Stimulated activated CD4-positive, alpha-beta T cell treated with anti-CD3 and anti-CD28 coated beads, TNF-alpha, amount 100 ng/mL, for 1 hour (primary cell): ENCODE measurements around the gene NRXN3.

ENCODE experiments used
- DNase-seq, 3 donors: peaks; one replicate each; pipeline ENCODE4 v3.0.0-alpha.2; 2020; ENCODE audit warnings: low read depth in 3 of 3, low spot score in 1 of 3

NRXN3 gene

DNA sequence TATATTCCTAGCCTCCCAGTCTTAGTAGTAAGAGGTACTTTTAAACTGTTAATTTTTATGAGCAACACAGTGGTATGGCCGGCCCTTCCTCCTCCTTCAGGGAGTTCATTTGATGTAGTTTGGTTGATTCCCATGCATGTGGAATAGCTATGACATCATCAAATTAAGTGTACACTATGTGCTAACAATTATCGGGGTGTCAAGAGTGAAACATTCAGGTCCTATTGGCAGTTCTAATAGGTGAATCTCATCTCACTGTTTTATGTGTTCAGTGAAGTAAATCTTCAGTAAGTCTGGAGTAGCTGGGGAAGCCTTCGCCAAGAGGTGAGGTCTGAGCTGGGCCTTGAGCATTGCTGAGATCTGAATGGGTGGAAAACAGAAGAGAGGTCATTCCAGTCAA, 1384.6 kb downstream of the NRXN3 start:
- DNase-seq = no peak

DNA sequence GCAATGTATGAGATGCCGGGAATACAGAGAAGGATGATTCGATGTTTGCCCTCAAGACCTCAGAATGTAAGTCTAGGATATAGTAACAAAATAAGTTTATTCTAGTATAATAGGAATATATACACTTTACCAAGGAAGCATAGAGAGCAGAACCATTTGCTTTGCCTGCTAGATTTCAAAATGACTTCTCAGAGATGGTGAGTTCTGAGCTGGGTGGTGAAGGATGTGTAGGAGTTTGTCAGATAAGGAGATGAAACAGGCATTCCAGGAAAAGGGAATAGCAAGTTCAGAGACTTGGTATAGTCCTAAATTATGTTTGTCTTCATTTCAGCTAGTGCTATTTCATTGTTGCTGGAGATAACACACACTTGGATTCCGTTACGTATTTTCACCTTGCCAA, 1385.3 kb downstream of the NRXN3 start:
- no peak for DNase-seq

DNA sequence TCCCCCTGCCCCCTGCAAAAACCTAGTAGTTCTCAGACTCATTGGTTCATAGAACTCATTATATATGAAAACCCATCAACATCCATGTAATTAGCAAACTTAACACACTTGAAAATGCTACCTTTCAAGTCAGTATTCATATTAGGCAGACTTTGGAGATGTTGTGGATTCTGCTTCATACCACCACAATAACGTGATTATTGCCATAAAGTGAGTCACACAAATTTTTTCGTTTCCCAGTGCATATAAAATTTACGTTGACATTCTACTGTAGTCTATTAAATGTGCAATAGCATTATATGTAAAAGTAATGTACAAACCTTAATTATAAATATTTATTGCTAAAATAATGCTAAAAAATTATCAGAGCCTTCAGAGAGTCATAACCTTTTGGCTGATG, 1387.1 kb downstream of the NRXN3 start:
- no peak for DNase-seq

DNA sequence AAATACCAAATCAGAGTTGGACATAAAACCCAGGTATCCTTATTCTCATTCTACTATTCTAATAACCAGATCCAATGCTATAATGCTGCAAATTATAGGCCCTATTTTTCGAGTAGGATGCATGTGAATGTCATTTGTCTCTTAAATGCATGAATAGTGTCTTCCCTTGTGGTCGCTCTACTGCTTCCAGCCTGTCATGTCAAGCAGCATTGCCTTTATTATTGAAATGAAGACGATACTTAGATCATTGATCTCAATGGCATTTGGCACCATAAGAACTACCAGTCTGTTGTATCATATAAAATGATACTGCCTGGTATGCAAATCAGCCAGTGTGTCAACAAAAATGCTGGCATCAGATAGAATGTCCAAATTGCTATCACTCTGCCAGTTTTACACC, 1392.0 kb downstream of the NRXN3 start:
- no peak for DNase-seq

DNA sequence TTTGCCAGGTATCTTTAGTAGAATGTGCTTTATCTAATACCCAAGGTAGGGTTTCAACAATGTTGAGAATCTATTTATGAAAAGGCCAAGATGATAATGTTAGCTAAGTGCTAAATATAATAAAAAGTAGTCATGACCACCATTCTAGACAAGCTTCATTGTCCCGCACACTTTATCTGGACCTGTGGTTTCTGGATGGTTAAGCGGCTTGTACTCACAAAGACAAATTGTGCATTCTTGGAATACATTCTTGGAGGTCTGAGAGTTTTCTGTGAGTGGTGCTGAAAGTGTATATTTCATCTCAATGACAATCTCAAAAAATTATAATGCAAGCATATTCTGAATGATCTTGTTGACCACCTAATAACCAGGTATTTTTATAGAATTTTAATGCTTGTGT, 1394.2 kb downstream of the NRXN3 start:
- no peak for DNase-seq

DNA sequence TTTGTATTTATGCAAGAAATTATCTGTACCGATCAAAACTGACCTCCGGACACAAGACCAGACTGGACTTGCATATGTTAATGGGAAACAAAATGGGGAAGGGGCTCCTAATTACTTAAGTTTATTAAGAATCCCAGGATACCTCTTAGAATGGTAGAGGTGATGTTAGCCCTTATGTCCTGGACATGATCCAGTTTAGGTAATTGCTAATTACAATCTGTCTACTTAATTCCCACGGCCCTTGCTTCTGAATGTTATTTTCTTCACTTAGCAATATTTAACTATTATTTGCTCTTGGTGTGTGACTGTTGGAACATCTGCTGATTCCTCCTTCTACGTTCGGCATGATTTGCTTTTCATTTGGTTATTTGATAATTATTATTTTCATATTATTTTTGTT, 1397.1 kb downstream of the NRXN3 start:
- DNase-seq = no peak

DNA sequence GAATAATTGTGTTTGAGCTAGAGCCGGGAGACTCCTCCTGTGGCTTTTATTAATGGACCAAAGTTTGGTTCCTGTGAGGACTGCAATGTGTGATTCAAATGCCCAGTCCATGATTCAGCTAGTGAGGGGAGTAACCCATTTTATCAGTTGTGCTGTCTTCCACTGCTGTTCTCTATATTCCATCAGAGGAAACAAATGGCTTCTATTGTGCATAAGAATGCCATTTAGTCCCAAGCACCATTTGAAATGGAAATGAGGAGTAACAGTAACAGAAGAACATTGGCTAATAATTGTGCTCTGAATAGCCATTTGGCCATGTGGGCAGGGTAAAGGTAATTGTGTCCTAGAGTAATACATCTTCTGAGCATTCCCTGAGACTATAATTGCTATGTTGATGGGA, 1398.4 kb downstream of the NRXN3 start:
- DNase-seq = no peak

DNA sequence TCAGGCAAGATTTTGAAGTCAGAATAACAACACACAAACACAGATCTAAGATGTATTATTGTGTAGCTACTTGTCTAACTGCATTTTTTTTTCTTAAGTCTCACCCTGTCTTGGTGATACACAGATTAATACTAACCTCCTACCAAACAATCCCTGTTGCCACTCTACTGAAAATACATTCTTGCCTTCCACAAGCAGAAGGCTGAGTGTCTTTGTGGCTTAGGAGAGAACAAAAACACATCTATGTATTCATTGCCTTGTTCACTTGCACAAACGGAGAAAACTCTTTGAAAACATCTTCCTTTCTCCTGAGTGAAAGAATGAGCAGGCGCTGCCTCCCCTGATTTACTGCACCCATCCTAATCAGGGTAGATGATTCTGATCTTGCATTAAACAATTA, 1398.9 kb downstream of the NRXN3 start:
- no peak for DNase-seq

DNA sequence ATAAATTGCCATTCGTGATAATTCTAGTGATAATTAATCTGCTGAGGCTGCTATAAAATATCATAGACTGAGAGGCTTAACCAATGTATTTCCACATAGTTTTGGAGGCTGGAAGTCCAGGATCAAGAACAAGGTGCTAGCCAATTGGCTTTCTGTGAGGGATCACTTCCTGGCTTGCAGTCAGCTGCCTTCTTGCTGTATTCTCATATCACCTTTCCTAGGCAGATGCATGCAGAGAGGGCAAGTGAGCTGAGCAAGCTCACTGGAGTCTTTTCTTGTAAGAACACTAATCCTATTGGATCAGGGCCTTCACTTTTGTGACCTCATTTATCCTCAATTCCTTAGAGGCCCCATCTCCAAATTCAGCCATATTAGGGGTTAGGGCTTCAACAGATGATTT, 1400.5 kb downstream of the NRXN3 start:
- DNase-seq = no peak

DNA sequence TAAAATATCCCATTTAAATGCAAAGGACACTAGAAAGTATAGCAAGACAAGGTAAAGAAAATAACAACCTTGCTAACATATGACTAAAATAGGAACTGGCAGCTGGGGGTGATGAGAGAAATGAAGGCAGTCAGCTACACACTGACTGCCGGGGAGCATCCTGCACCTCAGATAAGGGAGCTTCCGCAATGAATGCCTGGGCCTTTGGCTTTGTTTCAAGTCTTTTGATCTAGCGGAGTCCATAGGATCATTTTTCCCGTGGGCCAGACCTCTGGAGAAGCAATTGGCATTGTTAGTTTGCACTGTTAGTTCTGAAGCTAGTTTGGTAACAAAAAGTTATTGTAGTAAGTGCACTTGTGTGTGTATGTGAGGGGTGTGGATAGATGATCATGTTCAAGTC, 1401.2 kb downstream of the NRXN3 start:
- no peak for DNase-seq

DNA sequence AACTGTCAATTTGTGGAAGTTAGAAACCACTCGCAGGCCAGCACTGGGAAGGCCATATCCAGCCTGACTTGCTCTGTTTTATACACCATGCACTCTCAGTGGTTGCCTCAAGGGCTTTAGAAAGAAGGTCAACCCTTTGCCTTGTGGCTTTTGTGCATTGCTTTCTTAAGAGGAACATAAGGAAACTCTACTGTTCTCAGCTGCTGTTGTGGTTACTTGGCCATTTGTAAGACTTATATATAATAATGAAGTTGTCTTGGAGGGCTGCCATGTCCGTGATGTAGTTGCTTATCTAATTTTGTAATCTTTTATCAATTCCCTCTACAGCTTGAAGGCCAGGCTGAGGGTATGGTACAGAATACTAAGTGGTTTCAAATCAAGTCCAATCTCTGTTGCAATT, 1403.3 kb downstream of the NRXN3 start:
- no peak for DNase-seq

DNA sequence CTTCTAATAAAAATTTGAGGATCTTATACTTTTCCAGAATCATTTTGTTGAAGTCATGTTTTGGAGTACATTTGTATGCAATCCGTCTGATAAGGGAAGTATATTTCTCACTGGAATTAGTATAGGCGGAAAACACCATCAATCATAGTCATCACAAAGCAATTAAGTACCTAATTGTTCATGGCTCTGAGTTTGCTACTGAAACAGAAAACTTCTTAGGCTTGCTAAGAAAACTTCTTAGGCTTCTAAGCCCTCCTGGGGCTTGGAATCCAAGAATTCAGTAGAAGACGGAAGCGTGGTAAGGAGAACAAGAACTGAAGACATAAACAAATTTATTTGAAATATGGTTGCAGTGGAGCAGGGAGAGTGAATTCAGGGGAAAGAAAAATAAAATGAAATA, 1404.9 kb downstream of the NRXN3 start:
- DNase-seq = no peak

DNA sequence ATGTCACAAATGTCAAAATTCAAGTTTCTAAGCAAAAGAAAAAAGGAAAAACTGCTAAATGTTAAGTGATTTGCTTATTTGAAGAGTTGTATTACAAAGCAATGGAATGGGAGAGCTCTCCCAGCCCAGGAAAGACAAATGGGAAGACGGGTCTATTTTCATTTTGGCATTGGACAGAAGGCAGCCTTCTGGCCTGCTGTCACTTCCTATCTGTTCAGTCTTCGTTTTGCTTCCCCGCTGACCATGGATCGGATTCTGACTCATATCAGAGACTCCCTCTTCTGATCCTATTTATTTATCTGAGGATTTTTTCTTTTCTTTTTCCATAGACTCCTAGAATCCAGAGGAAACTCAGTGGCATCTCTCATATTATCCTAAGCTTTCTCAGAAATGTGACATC, 1406.3 kb downstream of the NRXN3 start:
- DNase-seq = no peak

DNA sequence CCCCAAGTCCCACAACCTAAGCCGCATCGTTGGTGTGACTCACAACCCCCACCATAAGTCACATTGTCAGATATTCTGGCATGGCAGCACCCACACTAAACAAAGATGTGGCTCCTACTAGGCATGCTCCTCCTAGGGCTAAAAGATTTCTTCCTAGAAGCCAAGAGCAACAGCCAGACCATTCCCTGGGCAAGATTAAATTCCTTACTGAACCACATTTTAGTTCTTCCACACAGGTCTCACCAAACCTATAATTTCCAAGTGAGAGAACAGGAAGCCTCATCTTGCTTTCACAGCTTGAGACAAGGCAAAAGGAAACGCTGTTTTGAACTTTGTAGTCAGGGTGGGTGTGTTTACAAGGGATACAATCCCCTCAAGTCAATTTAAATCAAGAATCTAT, 1408.3 kb downstream of the NRXN3 start:
- DNase-seq = no peak

DNA sequence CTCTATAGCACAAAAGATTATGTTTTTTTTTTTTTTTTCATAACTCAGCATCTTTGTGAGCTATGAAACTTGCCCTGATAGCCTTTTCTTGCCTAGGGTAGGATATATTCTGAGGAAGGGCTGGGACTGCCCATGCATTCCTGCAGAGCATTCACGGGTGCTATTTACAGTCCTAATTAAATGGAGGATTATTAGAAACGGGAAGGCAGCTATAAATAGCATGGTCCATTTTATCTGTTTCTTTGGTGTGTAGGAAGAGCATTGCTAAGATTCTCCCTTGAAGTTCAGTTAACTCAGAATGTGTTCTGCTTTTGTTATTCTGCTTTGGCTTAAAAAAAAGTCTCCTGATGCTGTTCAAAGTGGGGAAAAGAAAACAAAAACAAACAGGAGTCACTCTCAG, 1410.2 kb downstream of the NRXN3 start:
- DNase-seq = no peak

DNA sequence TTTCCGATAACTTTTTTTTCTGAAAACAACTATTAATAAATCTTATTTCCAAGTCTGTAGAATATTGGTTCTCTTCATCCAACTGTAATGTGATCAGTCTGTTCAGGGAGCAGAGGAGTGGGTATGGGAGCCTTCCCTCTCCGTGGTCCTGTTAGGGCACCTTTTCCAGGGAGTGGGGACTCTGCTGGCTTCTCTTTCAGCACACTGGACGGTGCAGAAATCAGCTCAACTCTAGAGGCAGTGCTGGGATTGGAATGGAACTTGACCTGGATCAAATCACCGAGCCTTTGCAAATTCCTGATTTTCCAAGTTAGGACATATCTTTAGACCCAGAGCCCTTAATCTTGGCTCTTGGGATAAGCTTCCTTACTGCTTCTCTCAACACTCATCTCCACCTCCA, 1410.7 kb downstream of the NRXN3 start:
- no peak for DNase-seq

DNA sequence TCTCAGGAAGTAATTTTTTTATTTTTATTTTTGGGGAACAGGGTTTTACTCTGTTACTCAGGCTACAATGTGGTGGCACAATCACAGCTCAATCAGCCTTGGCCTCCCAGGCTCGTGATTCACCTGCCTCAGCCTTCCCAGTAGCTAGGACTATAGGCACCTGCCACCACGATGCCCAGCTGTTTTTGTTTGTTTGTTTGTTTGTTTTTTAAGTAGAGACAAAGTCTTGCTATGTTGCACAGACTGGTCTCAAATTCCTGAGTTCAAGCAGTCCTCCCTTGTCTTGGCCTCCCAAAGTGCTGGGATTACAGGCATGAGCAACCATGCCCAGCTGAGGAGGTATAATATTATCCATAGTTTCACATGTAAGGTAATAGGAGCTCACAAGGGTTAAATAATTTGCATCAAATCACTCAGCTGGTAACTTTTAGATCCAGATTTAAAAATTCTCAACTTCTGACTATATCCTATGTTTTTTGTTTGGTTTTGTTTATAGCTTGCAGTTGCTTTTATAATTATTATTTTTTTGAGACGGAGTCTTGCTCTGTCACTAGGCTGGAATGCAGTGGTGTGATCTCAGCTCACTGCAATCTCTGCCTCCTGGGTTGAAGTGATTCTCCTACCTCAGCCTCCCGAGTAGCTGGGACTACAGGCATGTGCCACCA, 1411.9 kb downstream of the NRXN3 start:
- no peak for DNase-seq

DNA sequence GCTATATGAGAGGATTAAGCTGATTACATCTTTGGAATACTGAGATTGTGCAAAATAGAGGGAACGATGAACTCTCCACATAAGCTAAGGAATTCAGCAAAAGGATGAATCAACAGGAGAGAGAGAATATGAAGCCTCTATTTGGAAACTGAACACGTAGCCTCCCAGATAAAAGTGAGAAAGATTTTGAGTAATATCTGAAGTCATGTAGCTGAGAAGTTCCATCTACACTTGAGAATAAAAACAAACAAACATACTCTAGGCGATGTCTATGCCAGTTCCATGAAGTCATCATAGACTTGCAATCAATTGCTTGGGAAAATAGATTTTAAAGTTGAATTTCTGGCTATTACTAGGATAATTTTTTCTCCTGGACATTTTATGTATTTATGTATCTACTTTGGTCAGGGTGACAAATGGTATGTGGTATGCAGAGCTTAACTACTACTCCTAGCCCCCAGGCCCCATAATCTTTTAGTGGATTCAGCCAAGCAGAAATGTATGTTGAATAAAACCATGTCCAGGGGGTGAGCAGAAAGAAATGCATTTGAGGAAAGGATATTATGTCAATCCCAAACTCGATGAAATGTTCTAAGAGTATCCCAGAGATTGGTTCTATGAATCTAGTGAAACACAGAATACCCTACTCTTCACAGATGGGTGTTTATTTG, 1413.7 kb downstream of the NRXN3 start:
- no peak for DNase-seq

DNA sequence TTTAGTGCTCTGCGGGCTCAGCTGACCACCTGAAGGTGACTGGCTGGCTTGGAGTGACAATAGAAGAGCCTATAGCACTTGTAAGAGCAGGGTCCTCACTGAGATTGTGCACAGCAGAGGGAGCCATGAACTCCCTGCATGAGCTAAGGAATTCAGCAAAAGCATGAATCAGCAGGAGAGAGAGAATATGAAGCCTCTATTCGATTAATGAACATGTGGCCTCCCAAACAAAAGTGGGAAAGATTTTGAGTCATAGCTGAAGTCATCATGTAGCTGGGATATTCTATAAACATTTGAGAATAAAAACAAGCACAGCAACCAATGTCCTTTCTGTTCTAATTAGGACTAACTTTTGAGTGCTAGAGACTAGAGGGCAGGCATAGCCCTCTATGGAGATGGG, 1414.5 kb downstream of the NRXN3 start:
- no peak for DNase-seq

DNA sequence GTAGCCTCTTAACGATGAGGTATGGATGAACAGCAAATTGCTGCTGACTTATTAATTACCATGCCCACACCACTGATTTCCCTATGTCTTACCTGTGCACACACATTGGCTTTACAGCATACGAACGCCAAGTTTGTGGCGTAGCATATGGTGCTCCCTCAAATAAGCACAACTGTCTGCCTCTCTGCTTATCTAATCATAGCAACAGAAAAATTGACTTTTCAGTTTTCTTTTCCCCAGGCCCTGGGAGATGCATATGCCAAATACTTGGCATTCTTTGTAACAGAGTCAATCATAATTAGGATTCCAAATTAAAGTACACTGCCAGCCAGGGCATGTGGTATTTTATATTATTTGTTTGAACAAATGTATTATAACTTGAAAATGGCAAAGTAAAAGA, 1415.7 kb downstream of the NRXN3 start:
- no peak for DNase-seq

DNA sequence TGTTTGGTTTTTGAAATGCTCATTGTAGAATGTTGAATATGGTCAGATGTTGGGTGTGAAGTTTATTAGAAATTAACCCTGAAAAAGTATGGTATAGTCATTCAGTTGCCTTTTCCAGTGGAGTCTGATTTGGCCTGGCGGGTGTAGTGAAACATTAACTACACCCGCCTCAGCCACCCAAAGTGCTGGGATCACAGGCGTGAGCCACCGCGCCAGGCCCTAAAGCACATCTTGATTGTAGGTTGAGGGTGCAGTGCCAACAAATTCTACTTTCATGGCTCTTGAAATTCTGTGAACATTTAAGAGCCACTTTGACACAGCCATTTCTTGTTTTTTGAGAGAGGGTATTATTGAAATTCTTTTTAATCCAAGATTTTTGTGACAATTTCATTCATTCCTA, 1416.2 kb downstream of the NRXN3 start:
- no peak for DNase-seq

DNA sequence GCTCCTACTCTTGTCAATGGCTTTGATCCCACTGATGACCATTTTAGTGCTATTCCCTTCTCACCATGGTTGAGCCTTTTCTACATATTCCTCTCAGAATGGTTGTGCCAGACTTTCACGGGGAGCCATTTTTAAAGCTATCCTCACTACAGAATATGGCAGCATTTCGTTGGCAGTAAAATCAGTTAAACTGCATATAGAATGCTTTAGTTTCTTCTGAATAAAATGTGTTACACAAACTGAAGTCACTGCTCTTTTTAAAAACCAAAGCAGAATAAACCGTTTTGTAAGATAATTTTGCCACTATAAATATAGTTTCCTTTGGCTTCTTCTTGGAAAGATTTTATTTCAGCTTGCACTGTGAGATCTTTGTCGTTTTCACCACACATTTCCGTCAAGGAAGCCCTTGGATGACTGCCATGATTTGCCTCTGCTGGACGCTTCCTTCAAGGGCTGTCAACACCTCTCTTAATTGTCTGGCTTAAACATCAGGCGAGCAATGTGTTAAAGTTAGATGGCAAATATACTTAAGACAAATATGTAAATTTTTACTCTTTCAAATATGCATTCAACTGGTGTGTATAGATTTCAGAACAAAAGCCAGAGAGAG, 1416.9 kb downstream of the NRXN3 start:
- DNase-seq = no peak

DNA sequence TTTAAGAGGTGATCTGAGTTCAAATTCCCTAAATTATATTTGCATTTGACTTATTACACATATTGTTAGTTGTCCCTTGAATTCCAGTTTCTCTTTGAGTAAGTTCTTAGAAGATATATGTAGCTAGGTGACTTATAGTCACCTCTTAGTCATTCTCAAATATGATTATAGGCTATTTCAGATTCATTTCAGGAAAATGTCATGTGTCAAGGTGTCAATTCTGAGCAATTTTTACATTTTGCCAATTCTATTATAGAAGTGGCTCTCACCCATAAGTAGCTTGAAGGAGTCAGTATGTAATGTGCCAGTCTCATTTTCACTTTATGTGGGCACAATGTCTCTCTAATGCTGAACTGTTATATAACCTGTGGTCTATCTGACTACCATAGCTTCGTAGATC, 1417.7 kb downstream of the NRXN3 start:
- no peak for DNase-seq
